M059J (cell line): Measurements from ENCODE around the gene PRKCE. TPM values are rescaled to one million over a fixed set of nuclear protein-coding genes. Genes with fewer than 3 reads are reported as not detected.

Source experiments
- DNase-seq: peaks from one replicate; pipeline ENCODE4 v3.0.0-alpha.2; 2012; ENCODE audit warnings: low read depth
- total RNA-seq: library from RNA; depleted of rRNA; stranded (reverse); fragments of >200 nt; shearing (Covaris generic); gene quantifications from 2 replicates; pipeline ENCODE4 v1.2.3, GENCODE V29; 2014

PRKCE gene
- total RNA-seq, 1 experiment from 2014 or later, result 5.9 TPM

DNA sequence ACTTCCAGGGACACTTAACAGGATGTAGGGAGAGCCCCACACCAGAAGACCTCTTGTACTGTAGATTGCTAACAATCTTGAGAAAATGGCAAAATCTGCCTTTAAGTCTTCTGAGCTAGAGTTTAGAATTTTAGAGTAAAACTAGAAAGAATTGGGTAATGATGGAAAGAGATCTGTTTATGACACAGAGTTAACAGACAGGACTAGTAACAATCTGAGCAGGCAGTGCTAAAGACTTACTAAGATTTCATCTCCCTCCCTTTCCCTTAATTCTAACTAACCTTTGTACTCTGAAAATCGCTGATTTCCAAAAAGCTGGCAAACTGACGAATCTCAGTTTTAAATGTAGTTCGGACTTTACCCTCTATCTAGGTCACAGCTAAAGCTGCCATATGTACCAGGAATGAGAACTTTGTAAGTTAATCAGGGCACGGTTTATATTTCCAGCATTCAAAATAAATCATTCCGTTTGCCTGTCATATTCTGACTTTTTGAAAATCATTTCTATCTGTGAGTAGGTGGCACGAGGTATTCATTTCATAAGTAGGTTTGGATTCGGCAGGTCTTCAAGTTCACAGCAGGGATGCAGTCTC lies 389.2 kb downstream of the PRKCE start:
- DNase-seq, result no peak

DNA sequence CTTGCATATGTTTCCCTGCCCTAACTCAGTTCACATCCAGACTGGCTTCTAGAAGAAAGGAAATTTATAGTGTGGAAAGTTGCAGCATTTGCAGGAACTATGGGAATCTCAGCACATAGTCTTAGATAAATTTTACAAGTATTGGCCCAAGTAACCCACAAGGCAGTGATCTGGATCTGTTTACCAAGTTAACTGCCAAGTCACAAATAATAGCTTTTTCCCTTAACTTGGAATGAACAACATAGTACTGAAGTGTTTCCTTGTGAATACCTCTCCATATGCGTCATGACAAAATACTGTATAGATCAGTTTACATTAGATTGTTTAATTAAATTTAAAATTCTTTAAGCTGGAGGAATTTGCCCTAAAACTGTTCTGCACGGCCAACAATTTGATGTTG lies 390.0 kb downstream of the PRKCE start:
- no peak for DNase-seq

DNA sequence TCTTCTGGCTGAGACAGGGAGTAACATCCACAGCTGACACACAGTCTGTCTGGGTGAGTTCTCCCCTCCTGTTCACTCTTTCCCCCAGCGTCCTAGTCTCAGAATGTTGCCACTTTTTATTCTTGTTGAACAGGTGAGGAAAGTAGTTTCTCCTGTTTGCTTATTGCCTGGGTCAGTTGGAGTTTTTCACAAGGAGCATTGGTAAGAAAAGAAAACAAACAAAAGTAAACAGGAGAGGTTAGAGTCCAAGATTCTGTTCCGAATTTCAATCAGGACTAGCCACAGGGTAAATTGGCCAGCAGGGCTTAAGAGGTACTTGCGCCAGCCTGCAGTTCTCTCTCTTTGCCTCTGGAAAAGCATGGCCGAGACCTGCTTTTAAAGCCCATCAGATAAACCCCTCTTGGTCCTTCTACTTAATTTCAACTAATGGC lies 390.7 kb downstream of the PRKCE start:
- DNase-seq, result no peak

DNA sequence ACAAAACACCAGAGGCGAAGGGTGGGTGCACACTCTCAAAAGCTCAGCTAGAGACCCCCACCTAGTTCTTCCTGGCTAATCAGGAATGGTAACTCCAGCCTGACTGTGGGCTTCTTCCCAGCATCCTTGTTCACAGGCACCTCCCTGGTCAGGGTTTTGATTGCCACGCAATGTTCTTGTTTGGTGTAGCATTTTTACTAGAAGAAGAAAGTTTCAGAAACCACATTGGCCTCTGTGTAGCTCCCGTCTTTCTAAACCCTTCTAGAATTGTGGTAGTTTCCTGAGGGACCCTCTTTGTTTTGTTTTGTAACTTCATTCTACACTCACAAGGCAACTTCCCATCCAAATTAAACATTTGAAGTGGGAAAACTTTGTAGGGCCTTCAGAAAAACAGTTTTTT lies 391.2 kb downstream of the PRKCE start:
- DNase-seq, result no peak

DNA sequence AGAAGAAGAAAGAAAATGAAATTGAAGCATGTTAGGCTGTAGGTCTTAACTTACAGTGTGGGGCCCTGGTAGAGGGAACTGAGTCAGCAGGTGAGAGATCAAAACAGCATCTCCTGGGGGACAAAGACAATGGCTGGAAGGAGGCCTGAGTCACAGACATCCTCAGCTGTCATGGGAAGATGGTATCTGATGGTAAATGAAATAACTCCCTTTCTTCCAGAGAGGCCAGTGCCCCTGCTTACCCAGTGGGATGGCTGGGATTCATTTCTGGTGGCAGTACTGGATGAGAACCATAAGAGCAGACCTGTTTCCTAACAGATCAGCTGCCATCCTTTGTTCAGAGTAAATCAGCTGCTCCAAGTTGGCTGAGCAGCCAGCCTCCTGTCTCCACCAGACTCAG lies 394.4 kb downstream of the PRKCE start:
- DNase-seq, result peak; percentile 37

DNA sequence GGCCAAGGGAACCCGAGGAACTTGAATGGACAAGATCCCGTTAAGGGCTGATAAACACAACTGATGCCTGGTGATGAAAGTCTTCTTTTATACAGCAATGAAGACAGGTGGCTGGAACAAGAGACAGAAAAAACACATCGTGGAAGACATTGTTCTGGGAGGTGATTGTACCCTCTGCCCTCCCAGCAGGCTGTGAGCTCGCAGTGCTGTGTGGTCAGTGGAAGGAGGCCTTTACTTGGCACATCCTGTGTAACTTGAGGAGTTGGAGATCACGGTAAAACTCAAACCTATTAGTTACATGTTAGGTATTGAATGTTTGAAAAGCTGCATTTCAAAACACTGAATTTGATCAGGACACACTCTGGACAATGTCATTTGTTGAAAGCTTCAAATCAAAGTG lies 395.8 kb downstream of the PRKCE start:
- no peak for DNase-seq

DNA sequence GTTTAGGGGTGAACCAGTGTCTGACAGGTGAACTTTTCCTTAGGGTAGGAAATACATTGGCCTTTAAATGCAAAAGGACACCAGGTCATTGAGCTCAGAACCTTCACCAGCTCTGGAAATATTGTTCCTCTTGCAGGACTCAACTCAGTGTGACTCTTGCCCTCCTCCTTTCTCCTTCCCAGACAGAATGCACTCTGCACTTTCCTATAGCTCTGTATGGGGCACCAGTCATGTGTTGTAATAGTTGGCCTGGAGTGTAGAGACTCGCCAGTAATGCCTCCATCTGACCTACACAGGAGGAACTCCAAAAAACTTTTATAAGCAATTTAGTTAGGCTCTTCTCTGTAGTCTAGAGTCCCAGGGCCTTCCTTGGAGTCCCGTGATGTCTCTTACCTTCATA lies 397.2 kb downstream of the PRKCE start:
- no peak for DNase-seq

DNA sequence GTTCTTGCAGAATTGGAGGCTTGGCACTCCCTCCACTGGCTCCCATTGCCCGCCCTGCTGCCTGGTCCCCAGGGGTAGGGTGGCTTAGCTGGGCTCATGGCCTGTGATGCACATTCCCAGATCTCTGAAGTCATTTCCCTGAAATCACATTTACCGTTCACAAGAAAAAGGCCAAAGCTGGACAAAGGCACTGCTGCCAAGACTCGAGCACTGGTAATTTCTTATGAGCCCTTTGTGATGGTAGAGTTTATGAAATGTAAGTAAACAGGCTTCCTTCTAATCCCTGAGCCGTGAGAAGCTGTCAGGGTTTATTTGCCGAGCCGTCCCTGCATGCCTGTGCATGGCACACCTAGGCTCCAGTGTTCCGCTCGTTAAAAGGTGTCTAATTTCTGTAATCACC lies 398.6 kb downstream of the PRKCE start:
- DNase-seq, result no peak

DNA sequence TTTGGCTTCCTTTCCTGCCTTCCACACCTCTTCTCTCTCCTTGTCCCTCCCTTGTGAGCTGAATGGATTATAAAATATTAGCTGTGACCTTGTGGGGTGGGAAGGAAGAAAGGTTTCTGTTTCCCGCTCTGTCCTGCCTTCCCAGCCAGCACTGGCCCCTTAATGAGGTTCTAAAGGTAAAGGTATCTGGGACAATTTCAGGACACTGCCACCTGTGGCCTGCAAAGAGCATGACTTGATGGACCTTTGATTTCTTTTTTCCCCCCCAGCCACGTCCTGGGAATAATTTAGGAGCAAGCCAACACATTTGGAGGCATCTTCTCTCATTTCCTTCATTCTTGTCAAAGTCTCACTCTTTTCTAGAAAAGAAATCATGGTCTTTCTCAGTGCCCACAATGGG lies 399.0 kb downstream of the PRKCE start:
- no peak for DNase-seq

DNA sequence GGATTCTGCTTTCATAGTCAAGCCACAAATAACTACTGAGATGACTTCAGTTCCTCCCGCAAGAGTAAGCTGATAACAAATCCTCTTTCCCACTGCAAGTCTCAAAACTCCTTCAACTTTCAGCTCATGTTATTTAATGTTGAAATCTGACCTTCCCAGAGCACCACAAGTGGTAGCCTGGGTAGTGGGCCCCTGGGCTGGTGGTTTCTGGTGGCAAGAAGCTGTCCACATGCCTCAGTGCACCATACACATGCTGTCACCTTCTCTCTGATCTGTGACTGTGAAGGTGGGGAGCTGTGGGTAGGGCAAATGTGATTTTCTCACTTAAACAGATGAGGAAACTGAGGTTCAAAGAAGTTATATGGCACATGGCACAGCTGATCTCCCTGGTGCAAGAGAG lies 399.6 kb downstream of the PRKCE start:
- DNase-seq, result no peak

DNA sequence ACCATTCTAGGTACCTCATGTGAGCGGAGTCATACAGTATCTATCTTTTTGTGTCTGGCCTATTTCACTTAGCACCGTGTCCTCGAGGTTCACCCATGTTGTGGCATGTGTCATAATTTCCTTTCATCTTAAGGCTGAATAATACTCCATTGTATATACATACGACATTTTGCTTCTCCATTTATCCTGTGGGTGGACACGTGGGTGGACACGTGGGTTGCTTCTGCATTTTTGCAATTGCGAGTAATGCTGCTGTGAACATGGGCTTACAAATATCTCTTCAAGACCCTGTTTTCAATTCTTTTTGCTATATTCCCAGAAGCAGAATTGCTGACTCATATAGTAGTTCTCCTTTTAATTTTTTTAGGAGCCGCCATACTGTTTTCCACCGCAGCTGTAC lies 402.1 kb downstream of the PRKCE start:
- DNase-seq, result no peak

DNA sequence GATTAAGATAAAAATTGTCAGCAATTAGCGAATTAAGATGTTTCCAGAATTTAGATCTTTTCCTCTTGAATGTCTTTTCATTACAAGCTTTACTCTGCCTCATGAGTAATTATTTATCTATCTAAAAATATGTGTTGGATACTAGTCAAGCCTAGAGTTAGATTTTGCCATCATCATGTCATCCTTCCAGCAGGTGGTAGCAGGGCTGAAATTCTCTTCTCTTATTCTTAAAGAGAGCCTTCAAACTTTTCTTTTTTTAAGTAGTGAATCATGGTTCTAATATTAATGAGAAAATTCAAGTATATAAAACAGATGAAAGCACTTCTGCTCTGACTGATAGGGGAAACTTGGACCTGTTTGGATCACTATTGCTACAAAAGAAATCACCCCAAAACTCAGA lies 405.1 kb downstream of the PRKCE start:
- no peak for DNase-seq

DNA sequence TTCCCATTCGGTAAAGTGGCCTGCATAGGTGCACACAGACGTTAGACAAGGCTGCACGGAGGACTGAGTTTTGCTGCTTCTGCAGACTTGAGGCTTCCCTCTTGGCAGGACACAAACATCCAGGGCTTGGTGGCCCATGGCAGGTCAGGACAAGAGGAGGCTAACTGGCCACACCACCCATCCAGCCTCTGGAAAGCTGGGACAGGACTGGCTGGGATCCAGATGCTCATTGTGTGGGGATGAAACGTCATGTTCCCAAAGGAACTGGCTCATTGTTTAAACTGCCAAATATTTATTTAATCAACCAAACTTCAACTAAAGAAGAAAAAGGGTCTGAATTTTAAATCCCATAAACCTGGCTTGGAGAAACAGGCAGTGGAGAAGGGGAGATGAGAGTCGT lies 406.7 kb downstream of the PRKCE start:
- DNase-seq, result no peak

DNA sequence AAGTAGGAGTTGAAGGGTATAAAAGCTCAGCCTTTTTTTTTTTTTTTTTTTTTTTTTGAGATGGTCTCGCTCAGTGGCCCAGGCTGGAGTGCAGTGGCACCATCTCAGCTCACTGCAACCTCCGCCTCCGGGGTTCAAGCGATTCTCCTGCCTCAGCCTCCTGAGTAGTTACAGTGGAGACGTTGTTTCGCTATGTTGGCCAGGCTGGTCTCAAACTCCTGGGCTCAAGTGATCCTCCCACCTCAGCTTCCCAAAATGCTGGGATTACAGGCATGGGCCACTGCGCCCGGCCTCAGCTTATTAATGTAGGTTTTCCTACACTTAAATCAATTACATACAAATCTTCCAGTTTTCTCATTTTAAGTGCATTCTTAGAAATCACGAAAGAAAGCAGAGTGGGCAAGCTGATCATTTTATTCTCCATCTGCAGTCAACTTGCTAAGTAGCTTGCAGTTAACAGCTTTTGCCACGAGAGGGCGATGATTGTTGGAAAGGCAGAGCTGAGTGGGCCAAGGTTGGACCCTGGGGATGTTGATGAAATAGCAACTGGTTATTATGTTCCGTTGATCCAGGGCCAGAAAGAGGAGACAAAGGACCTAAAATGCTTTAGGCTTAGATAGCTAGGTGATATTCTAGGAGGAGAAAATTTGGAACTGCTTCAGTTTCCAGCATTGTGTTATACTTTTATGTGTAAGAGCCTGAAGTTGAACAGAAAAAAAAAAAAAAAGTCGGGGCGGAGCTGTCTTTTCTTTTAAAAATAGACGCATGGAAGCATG lies 411.4 kb downstream of the PRKCE start:
- peak; percentile 79 for DNase-seq

DNA sequence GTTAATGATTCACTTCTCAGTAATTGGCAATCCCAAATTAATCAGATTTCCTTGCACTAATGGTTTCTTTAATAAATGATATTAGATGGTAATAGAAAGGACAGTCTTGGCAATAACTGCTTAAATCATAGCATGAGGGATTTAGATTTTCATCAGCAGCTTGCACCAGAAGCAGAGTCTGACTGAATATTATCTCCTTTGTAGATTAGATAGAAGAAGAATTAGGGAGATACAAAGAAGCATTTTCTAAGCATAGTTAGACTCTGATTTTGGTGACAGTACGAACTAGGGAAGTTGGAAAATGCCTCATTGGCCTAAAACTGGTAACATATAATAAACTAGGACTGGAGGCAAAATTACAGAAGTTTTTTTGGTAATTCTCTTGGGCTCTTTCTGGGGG lies 412.9 kb downstream of the PRKCE start:
- DNase-seq, result no peak

DNA sequence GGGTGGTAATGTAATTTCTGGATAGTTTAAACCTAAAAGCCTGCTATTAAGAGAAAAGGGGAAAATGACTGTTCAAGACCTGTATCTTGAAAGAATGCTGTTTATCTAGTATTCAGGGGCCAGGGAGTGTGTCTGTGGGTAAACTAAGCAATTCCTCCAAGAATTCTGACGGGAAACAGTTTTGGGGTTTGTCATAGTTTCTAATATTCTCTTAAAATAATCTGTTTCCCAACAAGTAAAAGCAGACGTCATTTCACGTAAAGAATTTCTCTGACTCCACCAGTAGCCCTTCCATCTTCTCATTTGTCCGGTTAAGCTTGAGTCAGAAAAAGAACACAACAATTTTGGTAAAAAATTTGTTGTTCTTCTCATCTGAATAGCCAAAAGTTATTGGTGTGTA lies 413.7 kb downstream of the PRKCE start:
- DNase-seq, result no peak

DNA sequence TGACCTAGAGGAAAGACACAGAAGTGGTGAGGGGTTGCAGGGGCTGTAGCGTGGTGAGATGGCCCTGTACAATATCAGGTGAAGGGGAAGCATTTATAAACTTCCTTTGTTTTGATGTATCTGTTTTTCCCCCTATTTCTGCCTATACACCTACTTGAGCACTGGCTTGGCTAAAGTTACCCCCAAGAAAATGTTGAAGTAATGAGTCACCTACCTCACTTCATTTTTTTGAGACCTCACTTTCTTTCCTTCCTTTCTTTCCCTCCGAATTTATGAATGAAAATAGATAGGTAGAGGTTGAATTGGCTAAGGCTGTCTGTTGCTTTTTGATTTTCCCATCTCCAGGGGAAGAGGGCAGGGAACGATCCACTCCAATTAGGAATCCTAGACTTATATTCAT lies 414.6 kb downstream of the PRKCE start:
- peak; percentile 51 for DNase-seq

DNA sequence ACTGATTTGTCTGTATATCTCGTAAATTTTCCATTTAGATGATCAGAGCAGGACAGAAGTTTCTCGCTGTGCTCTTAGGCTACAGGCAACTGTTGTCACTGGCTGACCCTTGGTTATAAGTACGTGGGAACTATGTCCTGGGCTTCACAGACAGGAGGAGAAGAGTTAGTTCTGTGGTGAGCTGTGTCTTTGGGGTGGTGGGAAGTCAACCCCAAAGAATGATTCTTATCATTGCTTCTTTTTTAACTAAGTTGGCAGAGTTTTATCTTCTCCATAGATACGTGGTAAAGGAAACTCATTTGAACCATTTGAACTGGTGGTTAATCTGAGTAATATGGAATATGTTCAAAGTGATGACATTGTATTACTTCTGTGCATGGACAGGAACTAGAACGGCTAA lies 415.1 kb downstream of the PRKCE start:
- peak; percentile 67 for DNase-seq

DNA sequence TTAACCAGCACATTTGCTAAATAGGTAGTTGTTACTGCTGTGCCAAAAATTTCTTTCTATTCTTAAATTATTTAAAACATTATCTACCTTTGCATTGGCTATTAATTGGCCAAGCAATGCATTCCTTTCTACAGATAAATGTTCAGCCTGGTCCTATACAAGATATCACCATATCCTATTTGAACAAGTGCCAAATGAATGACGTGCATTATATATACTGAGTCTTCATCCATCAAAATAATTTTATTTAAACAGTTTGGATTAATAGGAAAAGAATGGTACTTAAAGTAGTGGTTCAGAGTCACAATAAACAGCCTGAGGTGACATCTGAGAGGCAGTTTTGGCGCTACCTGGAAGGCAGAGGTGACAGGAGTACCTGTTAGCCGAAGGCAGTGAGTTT lies 415.6 kb downstream of the PRKCE start:
- DNase-seq, result no peak

DNA sequence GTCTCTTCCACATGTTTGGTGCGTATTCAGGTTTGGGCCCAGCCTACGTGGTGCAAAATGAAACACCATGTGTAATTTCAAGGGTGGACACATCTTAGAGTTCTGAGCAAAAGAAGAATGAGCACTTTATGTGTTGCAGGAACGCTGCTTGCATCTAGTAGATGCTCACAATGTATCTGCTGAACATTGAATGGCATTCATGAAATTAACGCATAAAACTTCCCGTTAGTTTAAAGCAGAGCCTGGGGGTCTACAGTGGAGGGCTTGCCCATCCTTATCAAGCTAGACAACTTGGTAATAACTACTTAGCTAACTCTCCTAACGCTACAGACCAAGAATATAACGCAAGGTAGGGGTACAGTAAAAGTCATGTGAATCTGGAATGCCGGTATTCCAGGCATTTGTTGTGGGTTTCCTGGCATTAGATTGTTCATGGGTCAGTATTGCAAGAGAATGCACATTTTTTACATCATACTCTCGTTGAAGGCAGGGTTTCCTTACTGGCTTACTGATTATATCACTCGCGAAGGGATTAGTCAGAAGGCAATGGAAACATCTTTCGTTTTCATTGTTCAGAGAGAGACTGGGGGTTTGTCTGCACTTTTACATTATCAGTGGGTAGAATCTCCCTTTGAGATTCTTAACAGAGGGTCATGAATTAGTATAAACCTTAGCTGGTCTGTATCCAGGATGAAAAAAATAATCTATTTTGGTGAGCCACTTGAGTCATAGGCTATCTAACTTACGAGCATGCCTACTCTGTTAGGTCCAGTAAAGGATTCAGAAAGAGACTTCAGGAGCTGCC lies 416.2 kb downstream of the PRKCE start:
- DNase-seq, result peak; percentile 98

DNA sequence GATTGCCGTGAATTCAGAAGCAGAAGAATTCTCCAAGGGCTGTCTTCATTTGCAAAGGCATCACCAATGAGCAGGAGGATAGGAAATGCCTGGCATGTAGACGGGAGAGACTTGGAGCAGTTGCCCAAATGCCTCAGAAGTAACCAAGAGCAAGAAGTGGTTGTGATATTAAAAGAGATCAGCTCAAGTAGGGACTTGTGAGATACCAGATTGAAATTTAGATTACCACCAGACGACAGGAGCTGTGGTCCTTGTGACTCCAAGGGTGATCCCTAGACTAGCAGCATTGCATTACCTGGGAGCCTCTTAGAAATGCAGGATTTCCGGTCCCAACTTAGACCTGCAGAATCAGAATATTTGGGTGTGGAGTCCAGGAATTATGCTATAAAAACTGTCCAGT lies 417.2 kb downstream of the PRKCE start:
- no peak for DNase-seq

DNA sequence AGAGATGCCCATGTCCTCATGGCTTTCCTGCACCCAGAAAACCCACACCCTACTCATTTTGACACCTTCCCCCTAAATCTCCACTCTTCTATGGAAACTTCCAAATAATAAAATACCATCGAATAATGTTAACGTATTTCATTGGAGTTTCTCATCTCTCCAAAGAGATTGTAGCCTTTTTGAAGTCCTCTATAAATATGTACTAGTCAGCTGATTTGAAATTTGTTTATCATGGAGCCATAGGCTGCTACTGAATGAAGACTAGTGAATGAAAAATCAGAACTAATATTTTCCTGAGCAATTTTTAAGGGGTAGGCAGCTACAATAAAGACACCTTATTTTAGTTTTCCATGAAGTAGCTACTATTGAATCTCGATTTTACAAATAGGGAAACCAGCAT lies 419.6 kb downstream of the PRKCE start:
- DNase-seq, result no peak
